WTC11 (cell line): ENCODE data around the gene EEF1AKMT1. TPM values are rescaled to one million over a fixed set of nuclear protein-coding genes. Genes with fewer than 3 reads are reported as not detected.
A peak's percentile ranks its signal among the peaks of the same experiment; 100 is the strongest.

Experiments used
- ATAC-seq: fragments of 200-7000 bp; cut with Tn5 transposase; 2 replicates; pipeline ENCODE4 v1.10.0; 2021; ENCODE audit warnings: mild to moderate bottlenecking, moderate library complexity
- CTCF ChIA-PET: fragments of 300-600 bp; sonication (Branson Sonifier 250); formaldehyde crosslinking; loops from one replicate; lab custom pipeline; 2021; ENCODE audit warnings: antibody characterized with exemption; lab: Charles Lee
- POLR2A ChIA-PET: fragments of 350-600 bp; sonication (Branson Sonifier 250); formaldehyde crosslinking; loops from one replicate; lab custom pipeline; 2021; ENCODE audit warnings: antibody characterized with exemption; lab: Charles Lee
- DNase-seq: peaks from one replicate; pipeline ENCODE4 v3.0.0; 2021; ENCODE audit warnings: low spot score
- H3K27ac Mint-ChIP-seq: 2 replicates; pipeline ENCODE4 v1.8.0; 2021; ENCODE audit warnings: mixed read lengths
- H3K27me3 Mint-ChIP-seq: 2 replicates; pipeline ENCODE4 v1.8.0; 2021; ENCODE audit warnings: low read depth, mild to moderate bottlenecking, moderate library complexity, mixed read lengths
- H3K36me3 Mint-ChIP-seq: 2 replicates; pipeline ENCODE4 v1.8.0; 2021; ENCODE audit warnings: mixed read lengths
- H3K4me1 Mint-ChIP-seq: 2 replicates; pipeline ENCODE4 v1.8.0; 2022; ENCODE audit warnings: mixed read lengths
- H3K4me3 Mint-ChIP-seq: 2 replicates; pipeline ENCODE4 v1.8.0; 2021; ENCODE audit warnings: mild to moderate bottlenecking, moderate library complexity, mixed read lengths
- H3K9me3 Mint-ChIP-seq: 2 replicates; pipeline ENCODE4 v1.8.0; 2021; ENCODE audit warnings: mixed read lengths
- CBFB ChIP-seq: sonication (generic); formaldehyde crosslinking; IDR thresholded peaks from 2 replicates; pipeline ENCODE4 v1.8.1; 2022; ENCODE audit warnings: mild to moderate bottlenecking, low read depth, missing genetic modification reagents
- CTCF ChIP-seq: fragments of 200-600 bp; IDR thresholded peaks from 2 replicates; pipeline ENCODE4 v1.8.0; 2022; ENCODE audit warnings: antibody characterized with exemption
- E2F4 ChIP-seq: sonication (generic); formaldehyde crosslinking; IDR thresholded peaks from 2 replicates; pipeline ENCODE4 v1.8.1; 2022; ENCODE audit warnings: low read depth, mild to moderate bottlenecking, moderate library complexity, missing genetic modification reagents, borderline replicate concordance
- ELF4 ChIP-seq: sonication (generic); formaldehyde crosslinking; IDR thresholded peaks from 2 replicates; pipeline ENCODE4 v1.8.1; 2022; ENCODE audit warnings: low read depth, mild to moderate bottlenecking, moderate library complexity, missing genetic modification reagents
- GRHL2 ChIP-seq: fragments of 250-450 bp; sonication (Bioruptor Pico); IDR thresholded peaks from 2 replicates; pipeline ENCODE4 v1.8.0; 2022; ENCODE audit warnings: mild to moderate bottlenecking, moderate library complexity; ENCODE audit not compliant: insufficient replicate concordance, severe bottlenecking
- HMGA2 ChIP-seq: fragments of 250-450 bp; sonication (Bioruptor Pico); IDR thresholded peaks from 2 replicates; pipeline ENCODE4 v1.4.0; 2021; ENCODE audit warnings: mild to moderate bottlenecking, moderate library complexity
- HMGXB4 ChIP-seq: sonication (generic); formaldehyde crosslinking; IDR thresholded peaks from 2 replicates; pipeline ENCODE4 v1.8.1; 2023; ENCODE audit warnings: mild to moderate bottlenecking, moderate library complexity, missing genetic modification reagents
- IRF1 ChIP-seq: sonication (generic); formaldehyde crosslinking; IDR thresholded peaks from 2 replicates; pipeline ENCODE4 v1.8.0; 2023; ENCODE audit warnings: missing genetic modification reagents
- JUN ChIP-seq: sonication (generic); formaldehyde crosslinking; IDR thresholded peaks from 2 replicates; pipeline ENCODE4 v1.8.0; 2023; ENCODE audit warnings: mild to moderate bottlenecking, missing genetic modification reagents
- NFE2L1 ChIP-seq: sonication (generic); formaldehyde crosslinking; IDR thresholded peaks from 2 replicates; pipeline ENCODE4 v1.8.1; 2023; ENCODE audit warnings: missing genetic modification reagents
- NFYB ChIP-seq: sonication (generic); formaldehyde crosslinking; conservative IDR thresholded peaks from 2 replicates; pipeline ENCODE4 v1.8.0; 2022; ENCODE audit warnings: low read depth, missing genetic modification reagents
- NR1H2 ChIP-seq: sonication (generic); formaldehyde crosslinking; IDR thresholded peaks from 2 replicates; pipeline ENCODE4 v1.9.0; 2021; ENCODE audit warnings: mild to moderate bottlenecking, moderate library complexity, missing genetic modification reagents
- SMAD4 ChIP-seq: sonication (generic); formaldehyde crosslinking; IDR thresholded peaks from 2 replicates; pipeline ENCODE4 v1.8.0; 2022; ENCODE audit warnings: mild to moderate bottlenecking, missing genetic modification reagents
- SOX15 ChIP-seq: fragments of 250-450 bp; sonication (Bioruptor Pico); IDR thresholded peaks from 2 replicates; pipeline ENCODE4 v1.9.0; 2021; ENCODE audit warnings: mild to moderate bottlenecking
- USF2 ChIP-seq: sonication (generic); formaldehyde crosslinking; IDR thresholded peaks from 2 replicates; pipeline ENCODE4 v1.8.1; 2023; ENCODE audit warnings: mild to moderate bottlenecking, missing genetic modification reagents, moderate library complexity
- ZBTB21 ChIP-seq: sonication (generic); formaldehyde crosslinking; IDR thresholded peaks from 2 replicates; pipeline ENCODE4 v1.8.1; 2023; ENCODE audit warnings: mild to moderate bottlenecking, missing genetic modification reagents, borderline replicate concordance
- ZNF219 ChIP-seq: sonication (generic); formaldehyde crosslinking; IDR thresholded peaks from 2 replicates; pipeline ENCODE4 v1.8.0; 2023; ENCODE audit warnings: missing genetic modification reagents, mild to moderate bottlenecking, borderline replicate concordance
- ZNF232 ChIP-seq: sonication (generic); formaldehyde crosslinking; IDR thresholded peaks from 2 replicates; pipeline ENCODE4 v1.8.0; 2022; ENCODE audit warnings: mild to moderate bottlenecking, missing genetic modification reagents
- ZNF263 ChIP-seq: sonication (generic); formaldehyde crosslinking; IDR thresholded peaks from 2 replicates; pipeline ENCODE4 v1.8.1; 2022; ENCODE audit warnings: low read depth, mild to moderate bottlenecking, moderate library complexity, missing genetic modification reagents
- ZNF317 ChIP-seq: sonication (generic); formaldehyde crosslinking; IDR thresholded peaks from 2 replicates; pipeline ENCODE4 v1.8.1; 2023; ENCODE audit warnings: low read depth, mild to moderate bottlenecking, moderate library complexity, missing genetic modification reagents, borderline replicate concordance
- ZNF425 ChIP-seq: fragments of 250-450 bp; sonication (Bioruptor Pico); conservative IDR thresholded peaks from 2 replicates; pipeline ENCODE4 v1.9.0; 2021; ENCODE audit warnings: mild to moderate bottlenecking
- total RNA-seq: library from RNA; stranded (reverse); gene quantifications from 3 replicates; pipeline ENCODE4 v1.2.3, GENCODE V29; 2021

The EEF1AKMT1 gene
- total RNA-seq, 1 experiment from 2014 or later = 2.6 TPM

GRCh38 chr13:20711301-20712044, 62.3 kb downstream of the EEF1AKMT1 start:
- Mint-ChIP-seq H3K4me1 (peaks cover 20% of the 10 kb centered on the region), H3K36me3 (no peaks in the 10 kb centered on the region), H3K27ac (no peak overlapping the region), H3K4me3 (no peak overlapping the region), H3K27me3 (peaks cover 16% of the 10 kb centered on the region), H3K9me3 (no peaks in the 10 kb centered on the region)
- ATAC-seq (peak; percentile 80), DNase-seq (peak; percentile 75)
- CTCF ChIA-PET = interaction anchor here (0.7 to 2.1 kb wide), 11 partner anchors 8 to 299 kb away, joined by 3 to 15 read pairs (median 5); partner anchors contain the start of gene IL17D
- TF ChIP-seq NFE2L1 (CRISPR knock-in tag) = no peak
- POLR2A ChIA-PET = no interaction called here

- POLR2A ChIA-PET = no interaction called here
- no peak overlapping the region for H3K27ac Mint-ChIP-seq
- DNase-seq (no peak), ATAC-seq (no peak)
- H3K4me1 Mint-ChIP-seq = peaks cover 20% of the 10 kb centered on the region
- CTCF ChIA-PET = interaction anchor here (1.7 kb wide), 1 partner anchor 217 kb away, joined by 5 read pairs; no protein-coding TSS in a partner anchor
- no peaks in the 10 kb centered on the region for H3K36me3 Mint-ChIP-seq
- TF ChIP-seq CTCF = no peak
- TF ChIP-seq, all 79 proteins: peak for 0
- H3K4me3 Mint-ChIP-seq = no peak overlapping the region
- H3K27me3 Mint-ChIP-seq = peaks cover 21% of the 10 kb centered on the region
- no peaks in the 10 kb centered on the region for H3K9me3 Mint-ChIP-seq
Observed at GRCh38 chr13:20709782-20710181, 64.0 kb downstream of the EEF1AKMT1 start.

- Mint-ChIP-seq H3K4me3 (no peak overlapping the region), H3K9me3 (no peaks in the 10 kb centered on the region), H3K27ac (no peak overlapping the region), H3K4me1 (peaks cover 23% of the 10 kb centered on the region), H3K27me3 (peaks cover 25% of the 10 kb centered on the region), H3K36me3 (no peaks in the 10 kb centered on the region)
- CTCF ChIA-PET = interaction anchor here (0.8 to 1.7 kb wide), 2 partner anchors 113 to 217 kb away, joined by 3 to 5 read pairs; no protein-coding TSS in a partner anchor
- no peak for DNase-seq
- TF ChIP-seq ZNF232 (CRISPR knock-in tag) (no peak), ELF4 (no peak), CBFB (CRISPR knock-in tag) (no peak), ZBTB21 (CRISPR knock-in tag) (no peak), ZNF263 (CRISPR knock-in tag) (no peak), NR1H2 (no peak), SMAD4 (no peak), E2F4 (CRISPR knock-in tag) (no peak), ZNF425 (CRISPR knock-in tag) (no peak), GRHL2 (CRISPR knock-in tag) (no peak), SOX15 (CRISPR knock-in tag) (no peak), HMGXB4 (CRISPR knock-in tag) (no peak), ZNF219 (CRISPR knock-in tag) (no peak), USF2 (CRISPR knock-in tag) (no peak), HMGA2 (no peak), JUN (CRISPR knock-in tag) (no peak), IRF1 (CRISPR knock-in tag) (no peak), ZNF317 (no peak), NFYB (CRISPR knock-in tag) (no peak)
- no peak for ATAC-seq
- POLR2A ChIA-PET = no interaction called here
Observed at GRCh38 chr13:20709369-20709768, 64.4 kb downstream of the EEF1AKMT1 start.
